ENCODE results near the gene SARS1. TPM values are rescaled to one million over a fixed set of nuclear protein-coding genes. Genes with fewer than 3 reads are reported as not detected.

SARS1 gene
- total and polyA plus RNA-seq, 2 of the 8 experiments (the other 6 are each of a cell fraction or from before 2014, with no cell fraction given): 83.1 to 146 TPM

DNA sequence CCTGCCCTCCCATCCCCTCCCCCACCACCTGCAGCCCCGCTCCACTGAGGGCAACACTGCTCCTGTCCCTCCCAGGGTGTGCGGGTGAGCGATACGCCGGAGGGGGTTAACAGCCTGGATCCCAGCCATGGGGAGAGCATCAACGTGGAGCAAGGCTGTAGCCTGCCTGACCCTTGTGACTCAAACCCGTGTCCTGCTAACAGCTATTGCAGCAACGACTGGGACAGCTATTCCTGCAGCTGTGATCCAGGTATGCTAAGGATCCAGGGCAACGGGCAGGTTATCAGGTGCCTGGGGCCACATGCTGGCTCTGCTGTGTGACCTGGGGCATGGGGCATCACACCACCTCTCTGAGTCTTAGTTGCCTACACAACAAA, 50.6 kb downstream of the SARS1 start:
- Histone ChIP-seq H3K9ac (replicated peaks in 1 of 4; ENCODE audit: extremely low read depth in 1 of 4, low read depth in 3 of 4, low read length in 3 of 4) (no peak overlapping the region), H3K27me3 (replicated peaks in 1 of 4; ENCODE audit: control insufficient read depth in 3 of 4, extremely low read depth in 1 of 4, insufficient read depth in 3 of 4, low read length in 3 of 4) (no peaks in the 10 kb centered on the region), H3K14ac (ENCODE audit: insufficient read length) (no peak overlapping the region), H2BK15ac (ENCODE audit: low read length) (no peak overlapping the region), H2BK120ac (replicated peaks; ENCODE audit: low read depth, low read length) (no peak overlapping the region), H3K4me1 (replicated peaks in 1 of 4; ENCODE audit: control insufficient read depth in 3 of 4, insufficient read depth in 4 of 4, low read length in 3 of 4) (peaks cover 0 to 7% (median 2%) of the 10 kb centered on the region in 4 experiments; a peak in 3 of 7 replicates), H4K8ac (ENCODE audit: extremely low read depth, insufficient read depth, low read length) (no peak overlapping the region), H2BK12ac (ENCODE audit: low read depth, low read length) (no peak overlapping the region), H3K27ac (ENCODE audit: low read depth, low read length) (no peak overlapping the region), H3K36me3 (ENCODE audit: control insufficient read depth in 2 of 4, insufficient read depth in 4 of 4, low read length in 3 of 4) (peaks cover 11 to 28% (median 15%) of the 10 kb centered on the region in 4 experiments; a peak in 6 of 8 replicates), H3K18ac (ENCODE audit: extremely low read depth, low read length) (no peak overlapping the region), H2BK5ac (ENCODE audit: low read depth, low read length) (no peak overlapping the region), H3K56ac (replicated peaks; ENCODE audit: insufficient read length, low read depth, low read length) (no peak overlapping the region), H3K4me3 (ENCODE audit: extremely low read depth in 1 of 4, insufficient read depth in 2 of 4, low read depth in 3 of 4, low read length in 4 of 4) (no peak overlapping the region), H4K5ac (ENCODE audit: insufficient read length, low read depth, low read length) (no peak overlapping the region), H3K79me2 (ENCODE audit: control insufficient read depth in 1 of 2, insufficient read depth in 2 of 2, low read length in 2 of 2) (no peaks in the 10 kb centered on the region), H3K4ac (replicated peaks; ENCODE audit: insufficient read length, low read depth, low read length) (no peak overlapping the region), H2BK20ac (ENCODE audit: low read length) (no peak overlapping the region), H4K91ac (replicated peaks; ENCODE audit: insufficient read length, low read length) (peak overlapping the region; percentile 76), H3K9me3 (ENCODE audit: insufficient read depth in 2 of 2, low read depth in 1 of 2, low read length in 1 of 2) (no peaks in the 10 kb centered on the region), H4K20me1 (replicated peaks in 1 of 2; ENCODE audit: control insufficient read depth in 1 of 2, insufficient read depth in 2 of 2, low read length in 2 of 2) (peaks cover 0 to 7% of the 10 kb centered on the region in 2 experiments), H3K79me1 (ENCODE audit: low read depth, low read length) (no peaks in the 10 kb centered on the region), H3K23ac (ENCODE audit: insufficient read length) (no peak overlapping the region), H2AK5ac (ENCODE audit: low read depth, low read length) (no peak overlapping the region), H2AFZ (ENCODE audit: low read length) (no peak overlapping the region), H3K4me2 (ENCODE audit: insufficient read depth in 1 of 2, low read depth in 2 of 2, low read length in 2 of 2) (no peak overlapping the region), H3K23me2 (ENCODE audit: low read depth, low read length) (no peaks in the 10 kb centered on the region)
- no peak for TF ChIP-seq POLR2A (IDR thresholded peaks at IDR 0.05; ENCODE audit: control extremely low read depth in 1 of 2, low read depth in 2 of 2, low read length in 2 of 2)
- TF ChIP-seq TBP (IDR thresholded peaks at IDR 0.05; ENCODE audit: low read depth, low read length): no peak
- no peak for TF ChIP-seq KDM1A (IDR thresholded peaks at IDR 0.05; ENCODE audit: borderline replicate concordance, low read length)
- TF ChIP-seq EP300 (IDR thresholded peaks at IDR 0.05; ENCODE audit: borderline replicate concordance in 1 of 2, low read depth in 2 of 2, low read length in 2 of 2): no peak
- TF ChIP-seq JUND (IDR thresholded peaks at IDR 0.05; ENCODE audit: low read length): no peak
- TF ChIP-seq SAP30 (IDR thresholded peaks at IDR 0.05; ENCODE audit: insufficient read depth, insufficient replicate concordance, low read length): no peak
- CTCF ChIA-PET (ENCODE audit: partially characterized antibody): interaction anchor here (0.6 to 8.5 kb wide), 39 partner anchors 9 to 436 kb away, joined by 3 to 95 read pairs (median 5); partner anchors contain the start of genes CELSR2, MYBPHL, PSRC1 and SARS1
- POLR2A ChIA-PET (ENCODE audit: partially characterized antibody): interaction anchor here (0.8 to 2.2 kb wide), 5 partner anchors 12 to 134 kb away, joined by 3 to 7 read pairs (median 5); partner anchors contain the start of gene SORT1
- no peak for DNase-seq (ENCODE audit: low read depth in 1 of 2, low spot score in 2 of 2)
- no peak for FAIRE-seq
- 76% methylated on average over 8 of the region's 9 CpGs; no CpG with 5 or more reads in 1 of the 2 experiments for WGBS, 2 experiments (ENCODE audit: extremely low coverage in 1 of 2, insufficient coverage in 1 of 2, insufficient read length in 1 of 2, insufficient replicate concordance in 2 of 2, low coverage in 1 of 2, low lambda C conversion rate in 2 of 2, missing lambda C conversion rate in 1 of 2)
